Suprapubic skin (tissue), 4 donors: ENCODE measurements around the gene CRK. TPM values are rescaled to one million over a fixed set of nuclear protein-coding genes. Genes with fewer than 3 reads are reported as not detected.

Experiments used
- DNase-seq, 2 donors: peaks; one replicate each; pipeline ENCODE4 v3.0.0-alpha.2; 2019; ENCODE audit warnings: low spot score in 2 of 2
- H3K27ac ChIP-seq: fragments of 200-600 bp; sonication (generic); one replicate; pipeline ENCODE4 v1.5.1; 2019
- H3K27me3 ChIP-seq: fragments of 200-600 bp; sonication (generic); one replicate; pipeline ENCODE4 v1.5.1; 2019
- H3K36me3 ChIP-seq: fragments of 200-600 bp; sonication (generic); one replicate; pipeline ENCODE4 v1.5.1; 2019
- H3K4me1 ChIP-seq: fragments of 200-600 bp; sonication (generic); one replicate; pipeline ENCODE4 v1.5.1; 2019
- H3K4me3 ChIP-seq: fragments of 200-600 bp; sonication (generic); one replicate; pipeline ENCODE4 v1.5.1; 2019; ENCODE audit warnings: mild to moderate bottlenecking
- H3K9me3 ChIP-seq: fragments of 200-600 bp; sonication (generic); one replicate; pipeline ENCODE4 v1.5.1; 2019
- EP300 ChIP-seq: sonication (generic); formaldehyde crosslinking; IDR thresholded peaks from one replicate; pipeline ENCODE4 v1.6.1; 2017; ENCODE audit warnings: antibody characterized with exemption
- POLR2A ChIP-seq, 2 donors: fragments of 450-650 bp; IDR thresholded peaks; one replicate each; pipeline ENCODE4 v1.6.1; 2017; ENCODE audit warnings: antibody characterized with exemption in 2 of 2, mild to moderate bottlenecking in 2 of 2, moderate library complexity in 2 of 2
- POLR2AphosphoS5 ChIP-seq, 3 donors: sonication (generic); formaldehyde crosslinking; IDR thresholded peaks; one replicate each; pipeline ENCODE4 v1.6.1; 2017; ENCODE audit warnings: antibody characterized with exemption in 3 of 3
- WGBS: methylation state at CpG from one replicate; pipeline ENCODE4 v1.1.5; 2018; 5-methylcytosine and 5-hydroxymethylcytosine counted together
- total RNA-seq, 4 donors: library from RNA; depleted of rRNA; stranded (reverse); fragments of >200 nt; gene quantifications; one replicate each; pipeline ENCODE4 v1.1.0, GENCODE V29; 2016
- TF ChIP-seq, protein P1 (sequence below), 2 donors: fragments of 200-600 bp in 1 of 2; fragments of 450-650 bp in 1 of 2; sonication (generic) in 1 of 2; IDR thresholded peaks; one replicate each; pipeline ENCODE4 v1.5.1; 2016 to 2019; ENCODE audit warnings: antibody characterized with exemption in 2 of 2, mild to moderate bottlenecking in 1 of 2, moderate library complexity in 1 of 2

The CRK gene
- total RNA-seq, 4 donors from 2014 or later, result 38.9 to 53.7 (median 49.0) TPM

DNA sequence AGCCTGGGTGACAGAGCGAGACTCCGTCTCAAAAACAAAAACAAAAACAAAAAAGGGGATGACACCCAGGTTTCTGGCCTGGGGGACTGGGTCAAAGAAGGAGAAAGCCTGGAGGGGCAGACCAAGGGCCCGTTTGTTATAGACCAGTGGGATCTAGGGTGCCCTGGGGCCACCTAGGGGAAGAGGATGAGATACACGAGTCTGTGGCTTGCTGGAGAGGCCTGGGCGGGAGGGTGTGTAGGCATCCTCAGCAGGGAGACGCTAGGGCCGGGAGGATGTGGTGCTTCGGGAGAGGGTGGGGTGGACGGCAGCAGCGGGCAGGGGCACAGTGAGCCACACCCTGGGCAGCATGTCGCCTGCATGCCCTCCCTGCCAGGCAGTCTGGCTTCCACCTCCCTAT, 17.1 kb upstream of the CRK start:
- WGBS, result 74% methylated on average over 11 of the region's 11 CpGs
- H3K9me3 ChIP-seq, result no peaks in the 10 kb centered on the region
- no peaks in the 10 kb centered on the region for H3K27me3 ChIP-seq
- no peaks in the 10 kb centered on the region for H3K4me1 ChIP-seq
- peaks cover 89% of the 10 kb centered on the region for H3K36me3 ChIP-seq
- TF ChIP-seq, protein P1, sequence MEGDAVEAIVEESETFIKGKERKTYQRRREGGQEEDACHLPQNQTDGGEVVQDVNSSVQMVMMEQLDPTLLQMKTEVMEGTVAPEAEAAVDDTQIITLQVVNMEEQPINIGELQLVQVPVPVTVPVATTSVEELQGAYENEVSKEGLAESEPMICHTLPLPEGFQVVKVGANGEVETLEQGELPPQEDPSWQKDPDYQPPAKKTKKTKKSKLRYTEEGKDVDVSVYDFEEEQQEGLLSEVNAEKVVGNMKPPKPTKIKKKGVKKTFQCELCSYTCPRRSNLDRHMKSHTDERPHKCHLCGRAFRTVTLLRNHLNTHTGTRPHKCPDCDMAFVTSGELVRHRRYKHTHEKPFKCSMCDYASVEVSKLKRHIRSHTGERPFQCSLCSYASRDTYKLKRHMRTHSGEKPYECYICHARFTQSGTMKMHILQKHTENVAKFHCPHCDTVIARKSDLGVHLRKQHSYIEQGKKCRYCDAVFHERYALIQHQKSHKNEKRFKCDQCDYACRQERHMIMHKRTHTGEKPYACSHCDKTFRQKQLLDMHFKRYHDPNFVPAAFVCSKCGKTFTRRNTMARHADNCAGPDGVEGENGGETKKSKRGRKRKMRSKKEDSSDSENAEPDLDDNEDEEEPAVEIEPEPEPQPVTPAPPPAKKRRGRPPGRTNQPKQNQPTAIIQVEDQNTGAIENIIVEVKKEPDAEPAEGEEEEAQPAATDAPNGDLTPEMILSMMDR (IDR thresholded peaks at IDR 0.05), result no peak
- TF ChIP-seq POLR2AphosphoS5 (IDR thresholded peaks at IDR 0.05), result no peak
- no peak for TF ChIP-seq POLR2A (IDR thresholded peaks at IDR 0.05)
- no peak for TF ChIP-seq EP300
- no peak for DNase-seq
- H3K27ac ChIP-seq, result no peak overlapping the region
- H3K4me3 ChIP-seq, result no peak overlapping the region

DNA sequence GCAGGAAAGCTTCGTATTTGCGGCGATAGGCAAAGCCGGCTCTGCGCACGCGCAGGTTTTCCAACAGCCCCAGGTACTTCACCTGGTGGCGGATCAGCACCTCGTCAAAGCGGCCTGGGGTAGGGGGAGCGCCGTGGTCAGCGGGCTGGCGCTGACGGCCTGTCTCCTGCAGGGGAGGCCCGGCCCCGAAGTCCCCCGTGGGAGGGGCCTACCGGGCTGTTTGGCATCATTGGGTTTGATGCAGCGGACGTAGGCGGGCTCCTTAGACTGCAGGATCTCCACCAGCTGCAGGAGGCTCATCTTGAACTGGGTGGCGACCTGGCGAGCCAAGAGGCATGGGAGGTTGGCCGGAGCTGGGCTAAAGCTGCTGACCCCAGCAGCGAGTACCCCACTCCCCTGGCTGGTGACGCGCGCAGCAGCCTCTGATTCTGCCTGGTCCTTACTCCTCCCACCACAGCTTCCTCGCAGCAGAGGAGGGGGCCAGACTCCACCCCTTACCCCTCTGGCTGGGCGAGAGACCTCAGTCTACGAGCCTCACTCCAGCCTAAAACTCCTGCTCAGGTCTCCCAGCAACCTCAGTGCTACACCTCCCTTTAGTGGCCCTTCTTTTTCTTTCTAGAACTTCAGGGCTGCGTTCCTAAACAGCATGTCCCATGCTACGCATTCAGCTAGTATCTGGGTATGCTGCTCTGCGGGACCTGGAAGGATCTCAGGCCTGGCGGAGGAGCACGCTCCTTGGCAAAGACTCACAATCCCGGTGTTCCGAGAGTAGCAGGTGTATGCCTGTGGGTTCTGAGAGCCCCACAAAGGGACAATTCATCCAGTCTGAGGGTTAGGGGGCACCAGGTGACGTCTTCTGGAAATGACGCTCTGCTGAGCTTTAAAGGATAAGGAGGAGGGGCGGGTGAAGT, 16.1 kb upstream of the CRK start:
- Histone ChIP-seq H3K4me3 (no peak overlapping the region), H3K4me1 (no peaks in the 10 kb centered on the region), H3K27me3 (no peaks in the 10 kb centered on the region), H3K9me3 (no peaks in the 10 kb centered on the region), H3K27ac (no peak overlapping the region), H3K36me3 (peaks cover 89% of the 10 kb centered on the region)
- TF ChIP-seq POLR2AphosphoS5 (IDR thresholded peaks at IDR 0.05), result no peak
- no peak for TF ChIP-seq POLR2A (IDR thresholded peaks at IDR 0.05)
- TF ChIP-seq, protein P1 (IDR thresholded peaks at IDR 0.05), result no peak
- no peak for TF ChIP-seq EP300
- WGBS, result 89% methylated on average over 17 of the region's 42 CpGs
- DNase-seq, result no peak

- peaks cover 90% of the 10 kb centered on the region for H3K36me3 ChIP-seq
- H3K9me3 ChIP-seq, result no peaks in the 10 kb centered on the region
- H3K4me3 ChIP-seq, result no peak overlapping the region
- no peaks in the 10 kb centered on the region for H3K4me1 ChIP-seq
- TF ChIP-seq, protein P1 (IDR thresholded peaks at IDR 0.05), result no peak
- no peak for TF ChIP-seq POLR2A (IDR thresholded peaks at IDR 0.05)
- no peak for TF ChIP-seq POLR2AphosphoS5 (IDR thresholded peaks at IDR 0.05)
- no peak for TF ChIP-seq EP300
- no peak for DNase-seq
- H3K27me3 ChIP-seq, result no peaks in the 10 kb centered on the region
- 98% methylated on average over 9 of the region's 15 CpGs for WGBS
- H3K27ac ChIP-seq, result no peak overlapping the region
These were observed 15.5 kb upstream of the CRK start for GRCh38 chr17:1471490-1471889.

GRCh38 chr17:1470755-1471462, 14.9 kb upstream of the CRK start:
- no peak overlapping the region for H3K27ac ChIP-seq

More at GRCh38 chr17:1470755-1471462, 14.9 kb upstream of the CRK start:
- H3K9me3 ChIP-seq, result no peaks in the 10 kb centered on the region
- no peak for TF ChIP-seq EP300
- no peak for TF ChIP-seq POLR2A (IDR thresholded peaks at IDR 0.05)
- TF ChIP-seq POLR2AphosphoS5 (IDR thresholded peaks at IDR 0.05), result no peak
- TF ChIP-seq, protein P1 (IDR thresholded peaks at IDR 0.05), result no peak
- WGBS, result 84% methylated on average over 20 of the region's 25 CpGs
- H3K27me3 ChIP-seq, result no peaks in the 10 kb centered on the region
- no peak overlapping the region for H3K4me3 ChIP-seq
- H3K4me1 ChIP-seq, result no peaks in the 10 kb centered on the region
- peaks cover 96% of the 10 kb centered on the region for H3K36me3 ChIP-seq
- no peak for DNase-seq
